ENCODE results near the gene SEMG1.

- no peak for TF ChIP-seq CTCF (IDR thresholded peaks at IDR 0.05)
- TF ChIP-seq POLR2A (IDR thresholded peaks at IDR 0.05), result no peak
Measured at GRCh38 chr20:45193331-45193730, 13.5 kb upstream of the SEMG1 start.

Data from upper lobe of left lung (tissue), 4 donors.